Osteoblast (primary cell): ENCODE data around the gene TBX10. TPM values are rescaled to one million over a fixed set of nuclear protein-coding genes. Genes with fewer than 3 reads are reported as not detected.

Experiments used
- DNase-seq: peaks from one replicate; pipeline ENCODE4 v3.0.0; 2011; ENCODE audit warnings: low spot score, mixed read lengths; ENCODE audit not compliant: insufficient read length; ENCODE audit errors: missing footprints
- H2AFZ ChIP-seq: 2 replicates; pipeline ENCODE4 v1.6.0; 2011; ENCODE audit warnings: mild to moderate bottlenecking, low read length
- H3K27ac ChIP-seq: 2 replicates; pipeline ENCODE4 v1.5.1; 2011; ENCODE audit warnings: mild to moderate bottlenecking, low read depth, low read length, moderate library complexity
- H3K27me3 ChIP-seq: 2 replicates; pipeline ENCODE4 v1.6.0; 2012; ENCODE audit warnings: mild to moderate bottlenecking, control low read depth, inconsistent platforms, low read length, moderate library complexity; ENCODE audit not compliant: insufficient read depth
- H3K36me3 ChIP-seq: 2 replicates; pipeline ENCODE4 v1.5.1; 2011; ENCODE audit warnings: mild to moderate bottlenecking, low read length, control low read depth, moderate library complexity; ENCODE audit not compliant: insufficient read depth
- H3K4me1 ChIP-seq: 2 replicates; pipeline ENCODE4 v1.5.1; 2011; ENCODE audit warnings: mild to moderate bottlenecking, low read length, control low read depth, moderate library complexity; ENCODE audit not compliant: insufficient read depth
- H3K4me2 ChIP-seq: 2 replicates; pipeline ENCODE4 v1.6.0; 2011; ENCODE audit warnings: mild to moderate bottlenecking, low read length; ENCODE audit not compliant: insufficient read depth
- H3K4me3 ChIP-seq: fragments of 200-600 bp; sonication (generic); 3 replicates; pipeline ENCODE4 v1.5.1; 2012; ENCODE audit warnings: mild to moderate bottlenecking, low read length, inconsistent platforms; ENCODE audit not compliant: insufficient read depth
- H3K79me2 ChIP-seq: 2 replicates; pipeline ENCODE4 v1.6.0; 2012; ENCODE audit warnings: mild to moderate bottlenecking, low read length, control low read depth, inconsistent platforms; ENCODE audit not compliant: insufficient read depth
- H3K9me3 ChIP-seq: 2 replicates; pipeline ENCODE4 v1.5.1; 2011; ENCODE audit warnings: low read depth, low read length, control low read depth
- H4K20me1 ChIP-seq: 2 replicates; pipeline ENCODE4 v1.6.0; 2012; ENCODE audit warnings: mild to moderate bottlenecking, low read length, control low read depth; ENCODE audit not compliant: insufficient read depth
- total RNA-seq: library from RNA; depleted of rRNA; stranded (reverse); fragments of >200 nt; gene quantifications from 2 replicates; pipeline ENCODE4 v1.2.3, GENCODE V29; 2012
- TF ChIP-seq, protein P1 (sequence below): IDR thresholded peaks from 2 replicates; pipeline ENCODE4 v1.5.1; 2011; ENCODE audit warnings: mild to moderate bottlenecking, low read depth, low read length, moderate library complexity; ENCODE audit errors: extremely low read depth

The TBX10 gene
- total RNA-seq, 1 donor, result not detected

DNA sequence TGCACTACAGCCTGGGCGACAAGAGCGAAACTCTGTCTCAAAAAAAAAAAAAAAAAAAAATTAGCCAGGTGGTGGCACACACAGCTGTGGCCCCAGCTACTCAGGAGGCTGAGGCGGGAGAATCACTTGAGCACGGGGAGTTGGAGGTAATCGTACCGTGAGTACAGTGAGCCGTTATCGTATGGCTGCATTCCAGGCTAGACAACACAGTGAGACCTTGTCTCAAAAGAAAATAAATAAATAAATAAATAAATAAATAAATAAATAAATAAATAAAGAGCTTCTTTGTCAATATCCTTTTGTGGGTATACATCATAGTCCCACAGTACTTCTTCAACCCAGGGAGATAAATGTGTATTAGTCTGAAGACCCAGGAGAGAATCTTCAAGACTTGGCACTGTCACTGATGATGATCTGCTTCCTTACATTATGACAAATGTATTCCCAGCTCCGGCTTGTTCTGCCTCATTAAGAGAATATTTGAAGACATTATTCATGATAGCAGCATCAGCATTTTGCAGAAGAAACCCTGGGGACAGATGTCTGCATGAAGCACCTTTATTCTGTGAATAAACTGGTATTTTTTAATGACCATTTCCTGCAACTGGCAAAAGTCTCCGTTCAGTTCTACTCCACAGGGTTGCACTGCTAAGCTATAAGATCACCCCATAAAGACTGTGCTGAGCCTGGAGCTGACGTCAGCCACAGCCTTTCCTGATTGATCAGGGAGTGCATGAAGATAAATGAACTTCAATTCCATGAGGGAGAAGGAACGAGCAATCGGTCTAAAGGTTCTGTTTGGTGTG lies 12.6 kb upstream of the TBX10 start:
- DNase-seq, result peak; percentile 18
- TF ChIP-seq, protein P1, sequence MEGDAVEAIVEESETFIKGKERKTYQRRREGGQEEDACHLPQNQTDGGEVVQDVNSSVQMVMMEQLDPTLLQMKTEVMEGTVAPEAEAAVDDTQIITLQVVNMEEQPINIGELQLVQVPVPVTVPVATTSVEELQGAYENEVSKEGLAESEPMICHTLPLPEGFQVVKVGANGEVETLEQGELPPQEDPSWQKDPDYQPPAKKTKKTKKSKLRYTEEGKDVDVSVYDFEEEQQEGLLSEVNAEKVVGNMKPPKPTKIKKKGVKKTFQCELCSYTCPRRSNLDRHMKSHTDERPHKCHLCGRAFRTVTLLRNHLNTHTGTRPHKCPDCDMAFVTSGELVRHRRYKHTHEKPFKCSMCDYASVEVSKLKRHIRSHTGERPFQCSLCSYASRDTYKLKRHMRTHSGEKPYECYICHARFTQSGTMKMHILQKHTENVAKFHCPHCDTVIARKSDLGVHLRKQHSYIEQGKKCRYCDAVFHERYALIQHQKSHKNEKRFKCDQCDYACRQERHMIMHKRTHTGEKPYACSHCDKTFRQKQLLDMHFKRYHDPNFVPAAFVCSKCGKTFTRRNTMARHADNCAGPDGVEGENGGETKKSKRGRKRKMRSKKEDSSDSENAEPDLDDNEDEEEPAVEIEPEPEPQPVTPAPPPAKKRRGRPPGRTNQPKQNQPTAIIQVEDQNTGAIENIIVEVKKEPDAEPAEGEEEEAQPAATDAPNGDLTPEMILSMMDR, result no peak
- Histone ChIP-seq H3K27me3 (no peaks in the 10 kb centered on the region), H3K4me2 (no peak overlapping the region), H3K4me3 (no peak overlapping the region), H3K9me3 (no peaks in the 10 kb centered on the region), H3K36me3 (no peaks in the 10 kb centered on the region), H2AFZ (no peak overlapping the region), H3K27ac (no peak overlapping the region), H3K4me1 (no peaks in the 10 kb centered on the region), H3K79me2 (no peaks in the 10 kb centered on the region), H4K20me1 (no peaks in the 10 kb centered on the region)

DNA sequence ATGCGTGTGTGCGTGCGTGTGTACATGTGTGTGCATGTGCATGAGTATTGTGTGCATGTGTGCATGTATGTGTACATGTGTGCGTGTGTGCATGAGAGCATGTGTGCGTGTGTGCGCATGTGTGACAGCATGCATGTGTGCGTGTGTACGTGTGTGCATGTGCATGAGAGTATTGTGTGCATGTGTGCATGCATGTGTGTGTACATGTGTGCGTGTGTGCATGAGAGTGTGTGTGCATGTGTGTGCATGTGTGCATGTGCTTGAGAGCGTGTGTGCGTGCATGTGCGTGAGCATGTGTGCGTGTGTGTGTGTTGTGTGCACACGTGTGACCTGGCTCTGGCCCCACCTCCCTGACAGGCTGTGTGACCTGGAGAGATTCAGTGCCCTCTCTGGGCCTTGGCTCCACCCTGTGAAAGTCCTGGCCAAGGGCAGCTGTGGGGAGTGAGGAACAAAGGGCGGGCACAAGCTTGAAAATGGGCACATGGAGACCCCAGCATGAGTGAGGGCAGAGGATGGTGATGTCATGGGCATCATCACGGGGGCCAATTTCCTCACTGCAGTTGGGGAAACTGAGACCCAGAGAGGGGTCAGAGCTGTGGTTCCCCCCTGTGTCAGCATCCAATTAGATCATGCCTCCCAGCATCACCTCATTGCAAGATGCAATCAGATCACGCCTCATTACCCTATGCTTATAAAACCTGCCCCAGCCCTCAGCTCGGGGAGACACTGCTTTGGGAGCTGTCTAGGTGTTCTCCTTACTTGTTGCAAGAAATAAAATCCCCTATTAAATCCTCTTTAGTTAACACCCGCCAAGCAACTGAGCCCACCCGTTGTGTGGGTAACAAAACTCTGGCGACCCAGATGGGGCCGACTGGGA lies 10.3 kb upstream of the TBX10 start:
- peak overlapping the region; percentile 45 for H3K4me2 ChIP-seq
- peak overlapping the region; percentile 56 for H2AFZ ChIP-seq
- no peaks in the 10 kb centered on the region for H3K36me3 ChIP-seq
- peak overlapping the region; percentile 60 for H3K4me3 ChIP-seq
- no peaks in the 10 kb centered on the region for H3K27me3 ChIP-seq
- peak; percentile 26 for DNase-seq
- no peaks in the 10 kb centered on the region for H3K79me2 ChIP-seq
- H3K4me1 ChIP-seq, result no peaks in the 10 kb centered on the region
- H3K27ac ChIP-seq, result no peak overlapping the region
- H3K9me3 ChIP-seq, result no peaks in the 10 kb centered on the region
- TF ChIP-seq, protein P1, result no peak
- no peaks in the 10 kb centered on the region for H4K20me1 ChIP-seq

DNA sequence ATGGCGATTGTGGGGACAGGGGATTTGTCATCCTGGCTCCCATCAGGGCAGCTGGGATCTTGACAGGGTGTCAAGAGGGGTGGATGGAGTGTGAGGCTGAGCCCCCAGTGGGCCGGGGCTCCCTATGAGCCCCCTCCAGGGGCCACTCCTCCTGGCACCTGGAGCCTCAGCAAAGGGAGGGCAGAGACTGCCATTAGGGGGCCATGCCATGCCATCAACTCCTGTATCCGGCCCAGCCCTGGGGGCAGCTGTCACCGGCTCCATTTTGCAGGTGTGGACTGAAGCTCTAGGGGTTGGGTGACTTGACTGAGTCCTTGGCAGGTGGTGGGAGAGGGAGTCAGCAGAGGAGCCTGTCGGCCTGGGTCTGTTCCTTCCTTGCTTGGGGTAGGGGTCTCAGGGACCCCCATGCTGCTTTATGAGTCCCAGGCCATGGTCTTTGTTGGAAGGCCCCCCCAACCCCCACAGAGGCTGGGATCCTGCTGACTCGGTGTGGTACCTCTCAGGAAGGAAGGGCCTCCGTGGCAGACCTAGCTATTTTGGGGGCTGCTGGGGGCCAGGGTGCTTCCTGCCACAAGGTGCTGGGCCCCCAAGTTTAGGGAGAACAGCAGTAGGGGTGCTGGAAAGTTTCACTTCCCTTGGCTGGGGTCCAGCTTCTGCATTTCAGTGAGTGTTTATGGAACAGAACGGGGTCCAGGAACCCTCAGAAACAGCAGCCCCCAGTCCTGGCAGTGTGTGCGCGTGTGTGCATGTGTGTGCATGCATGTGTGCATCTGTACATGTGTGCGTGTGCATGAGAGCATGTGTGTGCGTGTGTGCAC lies 9.4 kb upstream of the TBX10 start:
- Histone ChIP-seq H3K36me3 (no peaks in the 10 kb centered on the region), H3K27me3 (no peaks in the 10 kb centered on the region), H3K79me2 (no peaks in the 10 kb centered on the region), H3K4me2 (no peak overlapping the region), H2AFZ (no peak overlapping the region), H4K20me1 (no peaks in the 10 kb centered on the region), H3K9me3 (no peaks in the 10 kb centered on the region), H3K27ac (no peak overlapping the region), H3K4me3 (no peak overlapping the region), H3K4me1 (no peaks in the 10 kb centered on the region)
- peak; percentile 83 for DNase-seq
- TF ChIP-seq, protein P1, result no peak
